T47D (cell line): Measurements from ENCODE around the gene CIAPIN1.

Experiments used
- DNase-seq, 2 experiments: peaks; one replicate each; pipeline versions ENCODE4 v3.0.0 to v3.0.0-alpha.2; 2011 to 2012; ENCODE audit warnings: low read depth in 1 of 2, low spot score in 1 of 2
- JUND ChIP-seq: IDR thresholded peaks from 2 replicates; pipeline ENCODE4 v1.6.1; 2012; ENCODE audit warnings: low read depth
- in situ Hi-C: cut with HindIII; loops from 2 replicates; pipeline ENCODE4 v1.10.0; 2016; ENCODE audit warnings: low sequenced_read_pairs, low pct_unique_long_range_greater_than_20kb

CIAPIN1 gene

DNA sequence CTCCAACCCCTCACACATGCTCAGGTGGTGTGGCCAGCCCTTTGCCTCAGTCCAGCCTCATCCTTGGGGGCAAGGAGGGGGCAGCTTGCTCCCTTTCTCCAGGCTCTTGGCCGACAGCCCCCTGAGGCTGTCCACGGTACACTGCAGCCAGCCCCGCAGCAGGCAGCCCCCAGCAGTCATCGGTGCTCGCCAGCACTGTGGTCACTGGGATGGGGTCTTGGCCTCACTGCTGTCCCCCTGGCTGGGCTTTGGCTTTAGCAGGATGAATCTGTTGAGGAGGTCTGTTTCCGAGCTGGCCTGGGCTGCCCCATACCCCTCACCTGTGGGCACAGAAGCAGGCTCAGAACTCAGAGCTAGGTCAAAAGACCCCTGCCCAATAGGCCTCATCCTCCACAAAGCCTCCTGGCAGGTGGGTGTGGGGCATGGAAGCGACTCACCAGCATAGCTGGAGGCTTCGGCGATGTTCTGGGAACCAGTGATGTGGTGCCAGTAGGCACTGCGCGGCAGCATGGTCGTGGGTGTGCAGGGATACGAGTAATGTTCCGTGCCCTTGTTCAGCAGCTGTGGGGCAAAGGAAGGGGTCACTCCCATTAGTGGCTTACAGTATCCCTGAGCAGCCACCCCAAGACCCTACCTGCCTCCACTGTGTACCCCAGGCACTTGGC is 26.1 kb upstream of the CIAPIN1 start:
- in situ Hi-C loops, result no loop called here
- DNase-seq, result no peak
- TF ChIP-seq JUND, result no peak

- no peak for DNase-seq
Observed at GRCh38 chr16:57472665-57473060, 25.5 kb upstream of the CIAPIN1 start.

DNA sequence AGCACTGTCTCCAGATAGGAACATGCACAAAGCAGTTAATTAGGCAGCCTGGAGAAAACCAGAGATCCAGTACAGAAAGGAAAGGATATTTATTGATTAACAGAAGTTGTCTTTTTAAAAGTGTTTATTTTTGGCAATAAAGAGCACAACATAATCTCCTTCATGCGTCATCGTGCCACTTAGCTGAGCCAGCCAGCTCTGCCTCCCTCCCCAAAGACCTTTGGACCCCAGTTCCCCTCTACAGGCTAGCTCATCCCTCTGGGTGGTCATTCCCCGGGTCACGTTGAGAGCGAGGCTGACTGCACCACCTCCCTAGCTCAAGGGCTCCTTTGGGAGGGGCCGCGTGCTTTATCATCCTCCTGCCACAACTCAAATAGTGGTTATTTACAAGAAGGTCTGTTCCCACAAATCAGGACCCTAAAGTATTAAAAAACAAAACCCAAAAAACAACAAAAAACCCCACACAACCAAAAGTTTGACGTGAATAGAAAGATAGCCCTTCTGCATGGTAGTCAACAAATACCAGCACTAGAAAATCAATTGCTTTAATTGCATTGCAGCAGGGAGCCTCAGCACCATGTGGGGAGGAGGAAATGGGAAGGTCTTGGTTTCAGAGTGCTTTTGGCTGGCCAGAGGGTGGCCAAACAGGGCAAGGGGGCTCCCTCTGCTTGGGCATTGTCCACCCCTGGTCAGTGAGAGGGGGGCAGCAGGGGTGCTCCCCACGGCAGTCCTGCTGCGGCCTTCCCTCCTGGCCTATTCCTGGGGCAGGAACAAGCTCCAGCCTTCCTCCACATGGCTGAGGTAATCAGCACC is 24.9 kb upstream of the CIAPIN1 start:
- in situ Hi-C loops, result no loop called here
- no peak for DNase-seq
- no peak for TF ChIP-seq JUND

More at GRCh38 chr16:57472665-57473060, 25.5 kb upstream of the CIAPIN1 start:
- no peak for TF ChIP-seq JUND
- in situ Hi-C loops, result no loop called here

GRCh38 chr16:57471209-57471608 is 24.0 kb upstream of the CIAPIN1 start:
- TF ChIP-seq JUND, result no peak
- in situ Hi-C loops, result no loop called here
- no peak for DNase-seq

GRCh38 chr16:57470711-57471110 is 23.5 kb upstream of the CIAPIN1 start:
- in situ Hi-C loops, result no loop called here
- no peak for DNase-seq
- TF ChIP-seq JUND, result no peak

DNA sequence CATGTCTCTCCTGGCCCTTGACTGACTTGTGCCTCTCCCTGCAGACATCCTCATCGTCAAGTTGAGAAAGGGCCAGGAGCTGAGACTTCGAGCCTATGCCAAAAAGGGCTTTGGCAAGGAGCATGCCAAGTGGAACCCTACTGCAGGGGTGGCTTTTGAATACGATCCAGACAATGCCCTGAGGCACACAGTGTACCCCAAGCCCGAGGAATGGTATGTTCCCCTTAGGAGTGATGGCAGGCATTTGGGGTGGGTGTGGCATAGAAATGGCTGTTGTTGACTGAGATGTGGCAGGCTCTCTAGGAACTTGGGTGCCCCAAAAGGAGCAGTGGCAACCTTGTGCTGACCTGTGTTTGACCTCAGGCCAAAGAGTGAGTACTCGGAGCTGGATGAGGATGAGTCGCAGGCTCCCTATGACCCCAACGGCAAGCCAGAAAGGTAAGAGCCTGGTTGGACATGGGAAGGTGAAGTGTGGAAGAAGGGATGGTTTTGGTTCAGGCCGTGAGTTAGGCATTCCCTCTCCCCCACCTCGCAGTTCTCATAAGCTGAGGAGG is 22.8 kb upstream of the CIAPIN1 start:
- DNase-seq, result no peak
- in situ Hi-C loops, result no loop called here
- TF ChIP-seq JUND, result no peak

DNA sequence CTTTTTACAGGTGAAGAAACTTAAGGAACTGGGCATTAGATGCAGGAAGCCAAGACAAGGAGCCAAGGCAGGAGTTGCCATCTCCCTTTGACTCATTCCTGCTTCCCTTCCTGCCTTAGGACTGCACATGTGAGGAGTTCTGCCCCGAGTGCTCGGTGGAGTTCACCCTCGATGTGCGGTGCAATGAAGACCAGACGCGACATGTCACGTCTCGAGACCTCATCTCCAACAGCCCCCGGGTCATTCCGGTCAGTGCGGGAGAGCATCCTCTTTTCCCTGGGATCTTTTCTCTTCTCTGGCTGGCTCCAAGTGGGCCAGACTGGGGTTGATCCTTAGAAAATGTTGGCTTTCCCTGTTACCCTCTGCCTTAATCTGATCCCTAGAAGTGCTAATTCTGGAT is 21.9 kb upstream of the CIAPIN1 start:
- no peak for DNase-seq
- in situ Hi-C loops, result no loop called here
- no peak for TF ChIP-seq JUND

DNA sequence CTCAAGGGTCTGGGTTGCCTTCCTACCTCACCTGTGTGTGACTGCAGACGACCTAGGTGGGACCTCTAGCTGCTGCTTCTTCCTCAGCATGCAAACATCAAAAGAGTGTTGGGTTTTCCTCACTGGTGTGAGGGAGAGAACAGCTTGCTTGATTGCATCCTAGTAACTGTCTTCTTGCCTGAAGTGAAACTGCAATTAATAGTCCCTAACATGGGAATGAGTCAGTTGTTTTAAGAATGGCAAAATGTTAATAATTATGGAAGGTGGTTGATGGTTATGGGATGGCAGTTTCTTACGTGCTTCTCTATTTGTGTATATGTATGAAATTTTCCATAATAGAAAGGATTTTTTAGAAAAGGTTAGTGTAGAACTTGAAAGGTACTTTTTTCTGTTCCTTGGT is 21.2 kb upstream of the CIAPIN1 start:
- no peak for DNase-seq
- in situ Hi-C loops, result no loop called here
- no peak for TF ChIP-seq JUND

DNA sequence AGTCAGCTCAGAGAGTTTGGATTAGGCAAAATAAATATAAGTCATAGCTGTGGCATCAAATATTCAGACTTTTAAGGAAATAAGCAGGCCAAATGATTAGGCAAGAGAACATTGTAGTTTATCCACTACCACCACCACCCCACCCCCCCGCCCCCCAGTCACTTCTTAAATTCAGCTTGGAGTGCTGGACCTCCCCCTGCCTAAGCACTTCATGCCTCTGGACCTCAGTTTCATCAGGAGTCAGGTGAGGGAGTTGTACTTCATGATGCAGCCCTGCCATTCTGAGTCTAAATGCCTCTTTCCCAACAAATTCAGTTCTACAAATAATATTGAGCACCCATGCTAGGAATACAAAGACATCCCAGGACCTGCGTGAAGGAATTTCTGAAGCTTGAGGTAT is 17.3 kb upstream of the CIAPIN1 start:
- in situ Hi-C loops, result no loop called here
- no peak for DNase-seq
- no peak for TF ChIP-seq JUND

- no peak for TF ChIP-seq JUND
- DNase-seq, result no peak
- in situ Hi-C loops, result no loop called here
Observed at GRCh38 chr16:57462978-57463362, 15.8 kb upstream of the CIAPIN1 start.

DNA sequence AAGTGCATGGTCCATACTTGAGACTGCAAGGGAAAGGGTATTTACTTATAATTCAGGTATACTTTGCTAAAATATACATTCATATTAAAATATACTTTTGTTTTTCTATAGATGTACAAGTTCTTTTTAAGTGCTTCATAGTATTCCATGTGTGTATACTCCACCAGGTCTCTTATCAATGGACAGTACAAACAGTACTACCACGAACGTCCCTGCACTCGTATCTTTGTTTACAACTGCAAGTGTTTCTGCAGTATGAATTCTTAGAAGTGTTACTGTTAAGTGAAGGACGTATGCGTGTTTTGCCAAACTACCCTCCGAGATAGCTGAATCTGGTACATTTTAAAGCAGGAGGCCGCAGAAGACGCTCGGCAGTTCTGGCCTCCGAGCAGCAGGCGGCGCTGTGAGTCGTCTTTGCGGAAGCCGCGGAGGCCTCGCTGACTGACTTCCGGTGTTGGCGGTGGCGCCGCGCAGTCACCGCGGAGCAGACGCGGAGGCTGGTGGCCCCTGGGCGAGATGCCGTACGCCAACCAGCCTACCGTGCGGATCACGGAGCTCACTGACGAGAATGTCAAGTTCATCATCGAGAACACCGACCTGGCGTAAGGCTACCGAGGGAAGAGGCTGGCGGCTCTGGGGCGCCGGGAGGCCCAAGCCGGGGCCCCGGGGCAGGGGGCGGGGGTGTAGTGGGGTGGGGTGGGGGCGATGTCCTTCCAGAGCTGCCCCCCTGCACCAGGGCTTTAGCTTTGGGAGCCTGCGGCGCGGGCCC is 15.2 kb upstream of the CIAPIN1 start, which contains the start of gene POLR2C:
POLR2C (plus strand) TSS at position 471 of the 769 bp plus-strand sequence; CDS start at position 517, 46 bp downstream.
- in situ Hi-C loops, result no loop called here
- DNase-seq, result peak; percentile 49 to 83
- TF ChIP-seq JUND, result no peak

DNA sequence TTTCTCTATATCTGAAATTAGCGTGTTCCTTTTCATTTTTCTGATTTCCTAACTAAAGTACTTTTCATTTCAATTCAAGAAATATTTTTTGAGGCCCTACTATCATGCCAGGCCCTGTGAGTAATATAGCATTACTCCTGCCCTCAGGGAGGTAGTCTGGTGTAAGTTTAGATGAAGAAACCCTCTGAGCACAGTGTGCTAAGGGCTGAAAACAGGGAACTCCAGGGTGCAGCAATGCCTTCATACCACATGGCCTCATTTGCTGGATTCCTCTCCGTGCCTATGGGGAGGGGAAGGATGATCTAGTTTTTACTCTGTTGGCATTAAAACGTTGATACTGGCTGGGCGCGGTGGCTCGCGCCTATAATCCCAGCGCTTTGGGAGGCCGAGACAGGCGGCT is 4.8 kb upstream of the CIAPIN1 start:
- no peak for DNase-seq

More for the DNA sequence above, 4.8 kb upstream of the CIAPIN1 start:
- TF ChIP-seq JUND, result no peak
- in situ Hi-C loops, result no loop called here
